Mesothelial cell of epicardium (in vitro differentiated cells): ENCODE data around the gene IGF2BP3. TPM values are rescaled to one million over a fixed set of nuclear protein-coding genes. Genes with fewer than 3 reads are reported as not detected.

Source experiments
- DNase-seq, 2 experiments: peaks; one replicate each; pipeline ENCODE4 v3.0.0; 2021; ENCODE audit warnings: low spot score in 2 of 2; ENCODE audit not compliant: unreplicated experiment in 2 of 2
- H3K27ac Mint-ChIP-seq: 2 replicates; pipeline ENCODE4 v1.8.0; 2021; ENCODE audit warnings: mixed read lengths
- H3K27me3 Mint-ChIP-seq: 2 replicates; pipeline ENCODE4 v1.8.0; 2021; ENCODE audit warnings: low read depth, mixed read lengths
- H3K36me3 Mint-ChIP-seq: 2 replicates; pipeline ENCODE4 v1.8.0; 2021; ENCODE audit warnings: mixed read lengths
- H3K4me1 Mint-ChIP-seq: 2 replicates; pipeline ENCODE4 v1.8.0; 2021; ENCODE audit warnings: mixed read lengths
- H3K4me3 Mint-ChIP-seq: 2 replicates; pipeline ENCODE4 v1.8.0; 2021; ENCODE audit warnings: mild to moderate bottlenecking, moderate library complexity, mixed read lengths
- H3K9me3 Mint-ChIP-seq: 2 replicates; pipeline ENCODE4 v1.8.0; 2021; ENCODE audit warnings: mixed read lengths
- total RNA-seq: library from RNA; stranded (reverse); gene quantifications from 3 replicates; pipeline ENCODE4 v1.2.1, GENCODE V29; 2021
- TF ChIP-seq, protein P1 (sequence below): fragments of 200-600 bp; sonication (generic); IDR thresholded peaks from one replicate; pipeline ENCODE4 v1.5.0; 2021; ENCODE audit warnings: antibody characterized with exemption; ENCODE audit not compliant: unreplicated experiment

Gene IGF2BP3
- total RNA-seq, 1 donor from 2014 or later: 91.3 TPM

DNA sequence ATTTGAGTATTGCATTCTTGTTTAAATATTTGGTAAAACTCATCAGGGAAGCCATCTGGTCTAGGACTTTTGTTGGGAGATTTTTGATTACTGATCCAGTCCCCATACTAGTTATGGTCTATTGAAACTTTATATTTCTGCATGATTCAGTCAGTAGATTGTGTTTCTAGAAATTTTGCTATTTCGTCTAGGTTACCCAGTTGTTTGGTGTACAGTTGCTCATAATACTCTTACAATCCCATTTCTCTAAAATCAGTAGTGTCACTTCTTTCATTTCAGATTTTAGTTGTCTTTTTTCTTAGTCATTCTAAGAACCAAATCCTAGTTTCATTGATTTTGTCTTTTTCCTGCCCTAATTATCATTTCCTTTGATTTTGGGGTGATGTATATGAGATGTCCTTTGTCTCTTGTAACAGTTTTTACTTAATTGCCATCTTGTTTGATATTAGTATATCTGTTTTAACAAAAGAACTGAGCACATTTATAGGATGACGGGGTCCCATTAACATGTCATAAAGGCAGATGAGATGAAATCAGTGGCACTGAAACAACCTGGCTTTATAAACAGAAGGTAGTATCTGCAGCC is 163.3 kb downstream of the IGF2BP3 start:
- TF ChIP-seq, protein P1, sequence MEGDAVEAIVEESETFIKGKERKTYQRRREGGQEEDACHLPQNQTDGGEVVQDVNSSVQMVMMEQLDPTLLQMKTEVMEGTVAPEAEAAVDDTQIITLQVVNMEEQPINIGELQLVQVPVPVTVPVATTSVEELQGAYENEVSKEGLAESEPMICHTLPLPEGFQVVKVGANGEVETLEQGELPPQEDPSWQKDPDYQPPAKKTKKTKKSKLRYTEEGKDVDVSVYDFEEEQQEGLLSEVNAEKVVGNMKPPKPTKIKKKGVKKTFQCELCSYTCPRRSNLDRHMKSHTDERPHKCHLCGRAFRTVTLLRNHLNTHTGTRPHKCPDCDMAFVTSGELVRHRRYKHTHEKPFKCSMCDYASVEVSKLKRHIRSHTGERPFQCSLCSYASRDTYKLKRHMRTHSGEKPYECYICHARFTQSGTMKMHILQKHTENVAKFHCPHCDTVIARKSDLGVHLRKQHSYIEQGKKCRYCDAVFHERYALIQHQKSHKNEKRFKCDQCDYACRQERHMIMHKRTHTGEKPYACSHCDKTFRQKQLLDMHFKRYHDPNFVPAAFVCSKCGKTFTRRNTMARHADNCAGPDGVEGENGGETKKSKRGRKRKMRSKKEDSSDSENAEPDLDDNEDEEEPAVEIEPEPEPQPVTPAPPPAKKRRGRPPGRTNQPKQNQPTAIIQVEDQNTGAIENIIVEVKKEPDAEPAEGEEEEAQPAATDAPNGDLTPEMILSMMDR: no peak
- Mint-ChIP-seq H3K4me3 (no peak overlapping the region), H3K27ac (peak overlapping the region; percentile 44), H3K27me3 (no peaks in the 10 kb centered on the region), H3K9me3 (peaks cover 4% of the 10 kb centered on the region), H3K4me1 (peaks cover 6% of the 10 kb centered on the region), H3K36me3 (peaks cover 55% of the 10 kb centered on the region)
- no peak for DNase-seq

DNA sequence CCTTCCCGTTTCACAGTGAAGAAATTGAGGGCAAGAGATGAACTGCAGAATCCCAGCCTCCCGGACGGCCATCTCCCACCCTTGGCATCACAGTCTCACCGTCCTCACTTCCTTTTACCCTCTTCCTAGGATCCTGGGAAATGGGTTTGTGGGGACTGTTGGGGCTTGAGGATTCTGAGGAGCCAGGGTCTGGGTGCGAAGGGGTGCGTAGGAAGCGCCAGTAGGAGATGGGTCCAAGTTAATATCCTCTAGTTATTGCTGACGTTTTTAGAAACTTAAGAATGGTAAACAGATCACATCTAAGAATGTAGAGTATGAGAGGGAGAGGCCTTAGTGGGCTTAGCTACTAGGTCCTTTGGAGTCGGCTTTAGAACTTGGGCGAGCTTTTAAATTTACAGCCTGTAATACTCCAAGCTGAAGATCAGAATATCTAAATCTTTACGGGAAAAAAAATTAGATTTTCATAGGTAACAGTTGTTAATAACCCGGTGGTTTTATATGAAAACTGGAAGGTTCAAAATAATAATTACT is 170.5 kb downstream of the IGF2BP3 start:
- H3K36me3 Mint-ChIP-seq: peaks cover 18% of the 10 kb centered on the region
- H3K27me3 Mint-ChIP-seq: no peaks in the 10 kb centered on the region
- peak overlapping the region; percentile 99 for H3K27ac Mint-ChIP-seq
- H3K4me1 Mint-ChIP-seq: peaks cover 34% of the 10 kb centered on the region
- H3K9me3 Mint-ChIP-seq: peaks cover 2% of the 10 kb centered on the region
- H3K4me3 Mint-ChIP-seq: peak overlapping the region; percentile 89
- TF ChIP-seq, protein P1: no peak
- DNase-seq: no peak

DNA sequence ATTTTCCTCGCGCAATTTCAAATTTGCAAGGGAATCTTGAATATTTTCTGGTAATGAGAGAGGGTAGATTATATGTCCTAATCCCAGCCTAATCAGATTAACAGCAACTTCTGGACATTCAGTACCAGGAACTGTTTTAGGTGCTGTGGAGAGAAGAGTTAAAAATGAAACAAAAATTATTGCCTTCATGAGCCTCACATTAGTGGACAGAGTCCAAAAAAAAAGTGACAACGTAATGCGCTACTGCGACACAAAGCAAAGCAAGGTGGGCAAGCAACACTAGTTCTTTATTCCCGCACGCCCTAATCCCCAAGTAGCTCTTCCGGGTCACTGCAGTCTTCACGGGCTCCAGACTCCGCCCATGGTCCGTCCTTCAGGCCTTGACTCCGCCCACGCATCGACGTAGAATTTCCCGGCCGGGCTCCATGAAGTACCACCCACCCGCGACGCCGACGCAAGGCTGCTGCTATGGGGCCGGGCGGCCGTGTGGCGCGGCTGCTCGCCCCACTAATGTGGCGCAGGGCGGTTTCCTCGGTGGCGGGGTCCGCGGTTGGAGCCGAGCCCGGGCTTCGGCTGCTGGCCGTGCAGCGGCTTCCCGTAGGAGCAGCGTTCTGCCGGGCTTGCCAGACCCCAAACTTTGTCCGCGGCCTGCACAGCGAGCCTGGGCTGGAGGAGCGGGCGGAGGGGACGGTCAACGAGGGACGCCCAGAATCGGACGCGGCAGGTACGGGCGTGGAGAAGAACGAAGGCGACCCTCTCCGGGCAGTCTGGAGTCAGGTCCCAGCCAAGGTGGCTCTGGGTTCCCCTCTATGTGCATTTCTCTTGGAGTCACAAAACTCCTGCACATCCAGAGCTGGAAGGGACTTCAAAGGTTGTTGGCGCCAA is 171.2 kb downstream of the IGF2BP3 start, which contains the start of gene MALSU1:
Gene MALSU1 (plus strand): TSS at position 455 of the 885 bp plus-strand sequence. CDS start 14 bp downstream, at position 469.
- Mint-ChIP-seq H3K9me3 (no peaks in the 10 kb centered on the region), H3K4me1 (peaks cover 34% of the 10 kb centered on the region), H3K27ac (peak within 1 kb of the TSS; percentile 99), H3K27me3 (no peaks in the 10 kb centered on the region), H3K36me3 (peaks cover 11% of the 10 kb centered on the region), H3K4me3 (peak within 1 kb of the TSS; percentile 89)
- TF ChIP-seq, protein P1: no peak
- DNase-seq: peak; percentile 88 to 95

DNA sequence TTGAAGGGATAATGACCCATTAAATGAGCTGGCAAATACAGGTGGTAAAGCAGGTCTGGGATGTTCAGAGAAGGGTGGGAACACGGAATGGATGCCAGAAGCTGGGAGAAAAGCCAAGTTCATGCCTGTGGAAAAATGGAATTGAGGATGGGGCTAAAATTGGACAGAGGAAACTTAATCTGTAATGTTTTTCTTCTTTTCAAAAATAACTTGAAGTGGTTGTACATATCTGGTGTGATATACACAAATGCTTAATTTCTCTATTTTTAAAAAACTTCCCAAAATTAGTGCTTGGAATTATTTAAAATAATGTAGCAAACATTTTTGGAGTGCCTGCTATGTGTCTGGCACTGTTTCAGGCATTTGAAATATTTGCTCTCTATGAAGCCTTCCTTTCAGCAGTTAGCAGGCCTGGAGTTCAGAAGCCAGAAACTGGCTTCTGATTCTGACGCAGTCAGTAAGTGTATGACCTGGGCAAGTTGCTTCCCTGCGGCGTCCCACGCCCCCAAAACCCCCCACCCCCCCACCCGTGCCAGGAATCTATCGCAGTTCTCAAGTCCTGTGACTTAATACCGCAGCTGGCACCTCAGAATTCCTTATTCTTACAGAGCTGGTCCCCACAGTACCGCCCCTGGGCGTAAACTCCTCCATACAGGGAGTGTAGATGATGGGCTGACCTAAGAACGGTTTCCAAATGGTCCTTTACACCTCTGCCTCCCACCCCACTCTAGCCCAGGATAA is 172.0 kb downstream of the IGF2BP3 start:
- H3K4me1 Mint-ChIP-seq: peaks cover 34% of the 10 kb centered on the region
- H3K27me3 Mint-ChIP-seq: no peaks in the 10 kb centered on the region
- TF ChIP-seq, protein P1: no peak
- peak overlapping the region; percentile 99 for H3K27ac Mint-ChIP-seq
- no peaks in the 10 kb centered on the region for H3K9me3 Mint-ChIP-seq
- peak overlapping the region; percentile 89 for H3K4me3 Mint-ChIP-seq
- no peak for DNase-seq
- peaks cover 10% of the 10 kb centered on the region for H3K36me3 Mint-ChIP-seq

DNA sequence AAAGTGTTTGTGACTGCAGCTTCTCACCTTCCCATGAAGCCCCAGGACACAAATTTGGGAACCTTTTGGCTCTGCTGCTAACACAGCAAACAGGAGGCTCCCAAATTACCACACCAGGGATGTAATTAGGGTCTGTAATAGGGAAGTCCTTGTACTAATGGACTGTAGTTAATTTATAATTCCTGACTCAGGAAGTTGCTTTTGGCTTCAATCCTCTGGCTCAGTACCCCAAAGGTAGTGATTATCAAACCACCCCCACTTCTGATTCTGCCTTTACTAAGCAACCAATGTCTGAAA is 174.9 kb downstream of the IGF2BP3 start:
- Mint-ChIP-seq H3K27ac (no peak overlapping the region), H3K4me1 (peaks cover 25% of the 10 kb centered on the region), H3K27me3 (no peaks in the 10 kb centered on the region), H3K9me3 (no peaks in the 10 kb centered on the region), H3K4me3 (no peak overlapping the region), H3K36me3 (no peaks in the 10 kb centered on the region)
- DNase-seq: no peak
- TF ChIP-seq, protein P1: no peak
